ENCODE results near the gene TMPRSS3. TPM values are rescaled to one million over a fixed set of nuclear protein-coding genes. Genes with fewer than 3 reads are reported as not detected.

Gene TMPRSS3
- total and polyA plus RNA-seq, 9 of the 15 experiments (the other 6 are each of a cell fraction or from before 2014, with no cell fraction given): 0.07 TPM; not detected in 8

DNA sequence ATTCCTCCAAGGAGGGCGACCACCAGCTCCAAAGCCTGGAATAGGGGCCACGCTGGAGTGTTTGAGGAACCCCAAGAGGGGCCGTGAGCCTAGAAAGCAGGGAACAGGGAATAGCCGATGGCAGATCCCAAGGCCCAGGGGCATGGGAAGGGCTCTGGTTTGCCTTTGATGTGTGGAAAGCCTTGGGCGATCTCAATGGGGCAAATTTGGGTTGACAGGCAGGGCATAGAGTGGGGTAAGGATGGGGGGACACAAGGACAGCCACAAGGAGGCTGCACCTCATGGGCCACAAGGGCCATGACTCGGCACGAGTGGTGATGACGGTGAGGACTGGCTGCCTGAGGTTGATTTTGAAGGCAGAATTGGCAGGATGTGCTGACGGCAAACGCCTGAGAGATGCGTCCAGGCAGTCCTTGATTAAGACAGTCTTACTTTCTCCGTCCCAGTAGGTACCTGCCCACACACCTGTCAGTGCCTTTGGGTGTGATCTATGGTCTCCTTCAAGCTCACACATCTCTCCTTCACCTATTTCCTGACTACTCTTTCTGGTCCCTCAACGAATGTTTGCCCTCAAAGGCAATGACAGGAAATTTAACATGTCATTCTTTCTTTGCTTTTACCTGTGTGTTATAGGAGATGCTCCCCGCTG is 2.0 kb upstream of the TMPRSS3 start (continued):
- TF ChIP-seq TSHZ1 (CRISPR knock-in tag; IDR thresholded peaks at IDR 0.05) (no peak), L3MBTL2 (IDR thresholded peaks at IDR 0.05) (peak; percentile 46), ZNF263 (CRISPR knock-in tag; IDR thresholded peaks at IDR 0.05; ENCODE audit: borderline replicate concordance) (no peak), ARID3B (CRISPR knock-in tag; IDR thresholded peaks at IDR 0.05; ENCODE audit: borderline replicate concordance) (no peak), SREBF2 (CRISPR knock-in tag; IDR thresholded peaks at IDR 0.05) (no peak), RFX7 (CRISPR knock-in tag; IDR thresholded peaks at IDR 0.05) (no peak), CHAMP1 (IDR thresholded peaks at IDR 0.05) (no peak), KHSRP (IDR thresholded peaks at IDR 0.05) (no peak), SETDB1 (IDR thresholded peaks at IDR 0.05; ENCODE audit: low read length) (no peak), ZNF224 (CRISPR knock-in tag; IDR thresholded peaks at IDR 0.05) (no peak), MAFG (tag; conservative IDR thresholded peaks at IDR 0.05) (peak; percentile 48; the same call in 1 of the 2 replicates), LEF1 (IDR thresholded peaks at IDR 0.05) (no peak), SRSF7 (optimal IDR thresholded peaks at IDR 0.05; ENCODE audit: low read depth, low read length) (no peak), MEIS2 (IDR thresholded peaks at IDR 0.05; ENCODE audit: partially characterized antibody) (no peak), FOXO4 (CRISPR knock-in tag; IDR thresholded peaks at IDR 0.05) (no peak), ZNF282 (CRISPR knock-in tag; IDR thresholded peaks at IDR 0.05) (no peak), SAP30 (IDR thresholded peaks at IDR 0.05; ENCODE audit: borderline replicate concordance, insufficient read depth, low read depth, low read length, poor library complexity, severe bottlenecking) (no peak), RBFOX2 (IDR thresholded peaks at IDR 0.05; ENCODE audit: low read depth, low read length) (no peak)
- TF ChIP-seq, protein P1, sequence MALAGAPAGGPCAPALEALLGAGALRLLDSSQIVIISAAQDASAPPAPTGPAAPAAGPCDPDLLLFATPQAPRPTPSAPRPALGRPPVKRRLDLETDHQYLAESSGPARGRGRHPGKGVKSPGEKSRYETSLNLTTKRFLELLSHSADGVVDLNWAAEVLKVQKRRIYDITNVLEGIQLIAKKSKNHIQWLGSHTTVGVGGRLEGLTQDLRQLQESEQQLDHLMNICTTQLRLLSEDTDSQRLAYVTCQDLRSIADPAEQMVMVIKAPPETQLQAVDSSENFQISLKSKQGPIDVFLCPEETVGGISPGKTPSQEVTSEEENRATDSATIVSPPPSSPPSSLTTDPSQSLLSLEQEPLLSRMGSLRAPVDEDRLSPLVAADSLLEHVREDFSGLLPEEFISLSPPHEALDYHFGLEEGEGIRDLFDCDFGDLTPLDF (CRISPR knock-in tag; IDR thresholded peaks at IDR 0.05): no peak
